Aorta (tissue), 5 donors: ENCODE results near the gene FHIT. TPM values are rescaled to one million over a fixed set of nuclear protein-coding genes. Genes with fewer than 3 reads are reported as not detected.

Experiments
- ATAC-seq: fragments of 200-7000 bp; cut with Tn5 transposase; one replicate; pipeline ENCODE4 v1.9.1; 2022; ENCODE audit warnings: moderate library complexity; ENCODE audit not compliant: low FRiP score
- DNase-seq, 2 donors: peaks; one replicate each; pipeline ENCODE4 v3.0.0-alpha.2; 2020
- H3K27ac ChIP-seq, 2 donors: one replicate each; pipeline ENCODE4 v1.5.1; 2013; ENCODE audit warnings: low read length in 2 of 2, mild to moderate bottlenecking in 2 of 2, moderate library complexity in 2 of 2, control low read depth in 1 of 2, inconsistent platforms in 1 of 2, low read depth in 1 of 2
- H3K27me3 ChIP-seq, 2 donors: one replicate each; pipeline ENCODE4 v1.6.1; 2013; ENCODE audit warnings: control low read depth in 1 of 2, low read length in 1 of 2, mild to moderate bottlenecking in 1 of 2, moderate library complexity in 1 of 2; ENCODE audit not compliant: insufficient read depth in 2 of 2, control insufficient read depth in 1 of 2
- H3K36me3 ChIP-seq, 2 donors: one replicate each; pipeline ENCODE4 v1.6.1; 2013; ENCODE audit warnings: control low read depth in 1 of 2, low read length in 1 of 2, mild to moderate bottlenecking in 1 of 2; ENCODE audit not compliant: insufficient read depth in 2 of 2, control insufficient read depth in 1 of 2
- H3K4me1 ChIP-seq, 2 donors: one replicate each; pipeline ENCODE4 v1.6.1; 2013; ENCODE audit warnings: low read length in 2 of 2, control low read depth in 1 of 2, mild to moderate bottlenecking in 1 of 2, moderate library complexity in 1 of 2; ENCODE audit not compliant: insufficient read depth in 2 of 2, control insufficient read depth in 1 of 2
- H3K4me3 ChIP-seq, 2 donors: one replicate each; pipeline ENCODE4 v1.5.1; 2013; ENCODE audit warnings: low read length in 2 of 2, control low read depth in 1 of 2, mild to moderate bottlenecking in 1 of 2
- H3K9me3 ChIP-seq: one replicate; pipeline ENCODE4 v1.6.1; 2013; ENCODE audit warnings: mild to moderate bottlenecking, low read length; ENCODE audit not compliant: control insufficient read depth
- WGBS, 2 donors: extraction: QIAGEN DNeasy Blood & Tissue Kit; methylation state at CpG; one replicate each; pipeline ENCODE4 v1.1.7; 2013; 5-methylcytosine and 5-hydroxymethylcytosine counted together
- intact Hi-C, 2 donors: fragments of 100-400 bp; cut with DNase I; formaldehyde crosslinking; loops; one replicate each; pipeline versions ENCODE4 v1.14.2 to v1.15.0; 2022
- polyA plus RNA-seq, 2 donors: library from polyadenylated mRNA; stranded (reverse); fragments of 200-250 nt; gene quantifications; one replicate each; pipeline ENCODE4 v1.2.3, GENCODE V29; 2013
- total RNA-seq, 2 donors: library from RNA; stranded (reverse); fragmentation: NEBNext Ultra II Directional; extraction: Animal tissue kit (Norgen Biotek cat#: 25700); gene quantifications; one replicate each; pipeline ENCODE4 v1.2.1, GENCODE V29; 2021
- donor health status: healthy with polysubstance abuse.
- donor health status: Bipolar disorder and iron deficiency.
- donor health status: DM: no; HTN: no; CAD: no.
- donor health status: DM: no; HTN: no; CAD: no.
- donor health status: DM: yes; HTN: yes; CAD: no.

FHIT gene
- total and polyA plus RNA-seq, 4 donors = 1.1 to 9.2 (median 3.0) TPM

GRCh38 chr3:59876533-59877062 lies 1374.7 kb downstream of the FHIT start:
- H3K4me3 ChIP-seq = no peak overlapping the region

GRCh38 chr3:59873576-59874230 lies 1377.5 kb downstream of the FHIT start:
- no peak for DNase-seq
- ATAC-seq = no peak
- WGBS, 2 donors = 76 to 78% methylated on average over 8 of the region's 8 CpGs
- Histone ChIP-seq H3K27me3 (no peaks in the 10 kb centered on the region), H3K27ac (no peak overlapping the region), H3K9me3 (no peaks in the 10 kb centered on the region), H3K4me1 (no peaks in the 10 kb centered on the region), H3K4me3 (no peak overlapping the region), H3K36me3 (no peaks in the 10 kb centered on the region)
- intact Hi-C loops = no loop called here

More at GRCh38 chr3:59876533-59877062, 1374.7 kb downstream of the FHIT start:
- intact Hi-C loops = no loop called here
- 96 to 97% methylated on average over 2 of the region's 2 CpGs for WGBS, 2 donors
- ATAC-seq = no peak
- no peak overlapping the region for H3K27ac ChIP-seq
- no peaks in the 10 kb centered on the region for H3K4me1 ChIP-seq
- no peaks in the 10 kb centered on the region for H3K9me3 ChIP-seq
- H3K36me3 ChIP-seq = no peaks in the 10 kb centered on the region
- H3K27me3 ChIP-seq = no peaks in the 10 kb centered on the region
- no peak for DNase-seq

GRCh38 chr3:59872128-59872527 lies 1379.1 kb downstream of the FHIT start:
- no peaks in the 10 kb centered on the region for H3K9me3 ChIP-seq
- H3K36me3 ChIP-seq = no peaks in the 10 kb centered on the region
- no peak overlapping the region for H3K27ac ChIP-seq
- H3K27me3 ChIP-seq = no peaks in the 10 kb centered on the region
- H3K4me1 ChIP-seq = no peaks in the 10 kb centered on the region
- H3K4me3 ChIP-seq = no peak overlapping the region
- DNase-seq (no peak), ATAC-seq (no peak)
- WGBS, 2 donors = 71 to 72% methylated on average over 3 of the region's 3 CpGs
- intact Hi-C loops = no loop called here

- no peaks in the 10 kb centered on the region for H3K27me3 ChIP-seq
- intact Hi-C loops = no loop called here
- WGBS, 2 donors = 71 to 74% methylated on average over 3 of the region's 3 CpGs
- no peaks in the 10 kb centered on the region for H3K36me3 ChIP-seq
- DNase-seq (no peak), ATAC-seq (no peak)
- no peaks in the 10 kb centered on the region for H3K4me1 ChIP-seq
- H3K9me3 ChIP-seq = no peaks in the 10 kb centered on the region
- H3K4me3 ChIP-seq = no peak overlapping the region
- no peak overlapping the region for H3K27ac ChIP-seq
Observed at GRCh38 chr3:59867185-59868002, 1383.9 kb downstream of the FHIT start.

GRCh38 chr3:59866076-59866475 lies 1385.2 kb downstream of the FHIT start:
- intact Hi-C loops = no loop called here
- H3K27me3 ChIP-seq = no peaks in the 10 kb centered on the region
- H3K4me3 ChIP-seq = no peak overlapping the region
- no peaks in the 10 kb centered on the region for H3K9me3 ChIP-seq
- no peaks in the 10 kb centered on the region for H3K4me1 ChIP-seq
- ATAC-seq (no peak), DNase-seq (peak in 1 of 2 donors; percentile 52)
- H3K36me3 ChIP-seq = no peaks in the 10 kb centered on the region
- no peak overlapping the region for H3K27ac ChIP-seq
- 76 to 77% methylated on average over 5 of the region's 5 CpGs for WGBS, 2 donors

GRCh38 chr3:59865351-59865750 lies 1385.9 kb downstream of the FHIT start:
- DNase-seq = no peak
- H3K36me3 ChIP-seq = no peaks in the 10 kb centered on the region
- H3K27ac ChIP-seq = no peak overlapping the region
- H3K4me1 ChIP-seq = no peaks in the 10 kb centered on the region
- 71% methylated on average over 4 of the region's 4 CpGs for WGBS, 2 donors
- no peak overlapping the region for H3K4me3 ChIP-seq
- no peaks in the 10 kb centered on the region for H3K27me3 ChIP-seq
- no peaks in the 10 kb centered on the region for H3K9me3 ChIP-seq
- intact Hi-C loops = no loop called here
- no peak for ATAC-seq

- H3K27ac ChIP-seq = no peak overlapping the region
- H3K4me3 ChIP-seq = no peak overlapping the region
- no peaks in the 10 kb centered on the region for H3K36me3 ChIP-seq
- H3K9me3 ChIP-seq = no peaks in the 10 kb centered on the region
- WGBS, 2 donors = 67 to 68% methylated on average over 6 of the region's 6 CpGs
- DNase-seq (no peak), ATAC-seq (no peak)
- intact Hi-C loops = no loop called here
- H3K27me3 ChIP-seq = no peaks in the 10 kb centered on the region
- H3K4me1 ChIP-seq = no peaks in the 10 kb centered on the region
Observed at GRCh38 chr3:59862686-59863085, 1388.6 kb downstream of the FHIT start.

GRCh38 chr3:59857589-59858346 lies 1393.5 kb downstream of the FHIT start:
- Histone ChIP-seq H3K27ac (no peak overlapping the region), H3K27me3 (no peaks in the 10 kb centered on the region), H3K4me1 (no peaks in the 10 kb centered on the region), H3K9me3 (no peaks in the 10 kb centered on the region), H3K36me3 (no peaks in the 10 kb centered on the region), H3K4me3 (no peak overlapping the region)
- peak; percentile 89 for ATAC-seq
- intact Hi-C loops = loop anchor here (1.0 to 5.0 kb wide), 2 partner anchors 280 to 282 kb away; no protein-coding TSS in a partner anchor
- WGBS, 2 donors = 24 to 28% methylated on average over 7 of the region's 7 CpGs
- peak; percentile 84 to 92 for DNase-seq
